GM10266 (cell line): Measurements from ENCODE around the gene RAB6A.

Source experiments
- DNase-seq: peaks from one replicate; pipeline ENCODE4 v3.0.0; 2012; ENCODE audit errors: extremely low spot score
- TF ChIP-seq, protein P1 (sequence below): IDR thresholded peaks from 2 replicates; pipeline ENCODE4 v1.5.1; 2012; ENCODE audit warnings: mild to moderate bottlenecking, low read depth; ENCODE audit not compliant: control insufficient read depth, insufficient read depth; ENCODE audit errors: missing control alignments

RAB6A gene

DNA sequence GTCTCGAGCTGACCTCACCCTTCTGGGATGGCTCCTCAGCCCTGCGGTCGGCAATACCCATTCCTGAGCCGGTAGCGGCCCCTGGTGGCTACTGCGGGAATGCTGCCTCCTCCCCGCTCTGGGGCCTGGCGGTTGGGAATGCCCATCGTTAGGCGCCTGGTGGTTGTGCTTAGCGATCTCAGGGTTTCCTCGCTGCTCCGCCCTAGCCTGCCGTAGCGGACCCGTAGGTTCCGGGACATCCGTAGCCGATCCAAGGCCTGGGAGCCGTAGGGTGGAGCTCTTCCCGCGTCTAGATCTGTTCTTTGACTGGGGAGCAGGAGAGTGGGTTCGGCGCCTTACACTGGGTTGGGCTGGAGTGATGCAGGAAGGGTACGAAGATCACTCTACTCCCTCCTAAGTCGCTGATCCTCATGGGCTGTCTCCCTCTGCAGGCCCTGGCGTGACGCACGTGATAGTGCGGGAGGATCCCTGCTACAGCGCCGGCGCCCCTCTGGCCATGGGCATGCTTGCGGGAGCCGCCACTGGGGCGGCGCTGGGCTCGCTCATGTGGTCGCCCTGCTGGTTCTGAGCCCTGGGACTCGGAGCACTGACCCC lies 99.7 kb downstream of the RAB6A start:
- TF ChIP-seq, protein P1, sequence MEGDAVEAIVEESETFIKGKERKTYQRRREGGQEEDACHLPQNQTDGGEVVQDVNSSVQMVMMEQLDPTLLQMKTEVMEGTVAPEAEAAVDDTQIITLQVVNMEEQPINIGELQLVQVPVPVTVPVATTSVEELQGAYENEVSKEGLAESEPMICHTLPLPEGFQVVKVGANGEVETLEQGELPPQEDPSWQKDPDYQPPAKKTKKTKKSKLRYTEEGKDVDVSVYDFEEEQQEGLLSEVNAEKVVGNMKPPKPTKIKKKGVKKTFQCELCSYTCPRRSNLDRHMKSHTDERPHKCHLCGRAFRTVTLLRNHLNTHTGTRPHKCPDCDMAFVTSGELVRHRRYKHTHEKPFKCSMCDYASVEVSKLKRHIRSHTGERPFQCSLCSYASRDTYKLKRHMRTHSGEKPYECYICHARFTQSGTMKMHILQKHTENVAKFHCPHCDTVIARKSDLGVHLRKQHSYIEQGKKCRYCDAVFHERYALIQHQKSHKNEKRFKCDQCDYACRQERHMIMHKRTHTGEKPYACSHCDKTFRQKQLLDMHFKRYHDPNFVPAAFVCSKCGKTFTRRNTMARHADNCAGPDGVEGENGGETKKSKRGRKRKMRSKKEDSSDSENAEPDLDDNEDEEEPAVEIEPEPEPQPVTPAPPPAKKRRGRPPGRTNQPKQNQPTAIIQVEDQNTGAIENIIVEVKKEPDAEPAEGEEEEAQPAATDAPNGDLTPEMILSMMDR: peak; percentile 99
- DNase-seq: peak; percentile 91

DNA sequence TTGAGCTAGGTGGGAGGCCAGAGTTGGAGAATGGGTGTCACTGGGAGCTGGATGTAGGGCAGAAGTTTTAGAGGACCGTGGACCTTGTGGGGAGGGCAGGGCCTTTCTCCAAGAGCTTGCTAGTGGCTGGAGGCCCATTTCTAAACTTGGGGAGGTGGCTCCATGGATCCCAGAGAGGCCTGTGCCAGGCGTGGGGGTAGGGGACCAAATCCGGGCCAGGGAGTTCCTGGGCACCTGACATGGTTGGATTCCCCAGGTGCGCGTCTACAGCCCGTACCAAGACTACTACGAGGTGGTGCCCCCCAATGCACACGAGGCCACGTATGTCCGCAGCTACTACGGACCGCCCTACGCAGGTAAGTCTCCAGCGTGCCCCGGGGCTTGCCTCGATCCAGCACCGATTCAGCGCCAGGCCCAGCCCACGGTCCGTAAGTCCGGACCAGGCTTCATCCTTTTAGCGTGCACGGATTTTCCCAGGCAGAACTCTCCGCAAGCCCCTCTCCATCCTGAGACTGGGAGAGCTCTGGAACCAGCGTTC lies 100.3 kb downstream of the RAB6A start:
- TF ChIP-seq, protein P1: no peak
- DNase-seq: no peak

DNA sequence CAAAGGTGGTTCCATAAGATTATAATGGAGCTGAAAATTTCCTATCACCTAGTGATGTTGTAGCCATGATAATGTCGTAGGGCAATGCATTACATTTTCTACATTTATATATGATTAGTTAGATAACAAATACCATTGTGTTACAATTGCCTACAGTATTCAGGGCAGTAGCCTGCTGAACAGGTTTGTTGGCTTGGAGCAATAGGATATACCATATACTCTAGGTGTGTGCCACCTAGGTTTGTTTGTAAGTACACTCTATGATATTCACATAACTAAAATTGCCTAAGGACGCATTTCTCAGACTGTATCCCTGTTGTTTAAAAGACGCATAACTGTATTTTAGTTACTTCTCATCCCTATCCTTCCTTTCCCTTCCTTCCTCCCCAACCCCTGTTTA lies 100.9 kb downstream of the RAB6A start:
- DNase-seq: no peak
- TF ChIP-seq, protein P1: no peak

DNA sequence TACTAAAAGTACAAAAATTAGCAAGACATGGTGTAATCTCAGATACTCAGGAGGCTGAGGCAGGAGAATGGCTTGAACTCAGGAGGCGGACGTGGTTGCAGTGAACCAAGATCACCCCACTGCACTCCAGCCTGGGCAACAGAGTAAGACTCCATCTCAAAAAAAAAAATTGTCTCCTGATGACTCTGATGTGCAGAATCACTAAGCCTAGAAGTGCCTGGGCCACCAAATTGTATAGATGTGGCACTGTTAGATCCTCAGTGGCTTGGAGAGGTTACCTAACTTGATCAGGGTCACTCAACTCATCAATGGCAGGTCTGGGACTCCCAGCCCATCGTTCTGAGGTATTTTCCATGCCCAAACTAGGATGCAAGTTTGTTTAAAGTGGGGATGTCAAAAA lies 103.9 kb downstream of the RAB6A start:
- TF ChIP-seq, protein P1: no peak
- no peak for DNase-seq

DNA sequence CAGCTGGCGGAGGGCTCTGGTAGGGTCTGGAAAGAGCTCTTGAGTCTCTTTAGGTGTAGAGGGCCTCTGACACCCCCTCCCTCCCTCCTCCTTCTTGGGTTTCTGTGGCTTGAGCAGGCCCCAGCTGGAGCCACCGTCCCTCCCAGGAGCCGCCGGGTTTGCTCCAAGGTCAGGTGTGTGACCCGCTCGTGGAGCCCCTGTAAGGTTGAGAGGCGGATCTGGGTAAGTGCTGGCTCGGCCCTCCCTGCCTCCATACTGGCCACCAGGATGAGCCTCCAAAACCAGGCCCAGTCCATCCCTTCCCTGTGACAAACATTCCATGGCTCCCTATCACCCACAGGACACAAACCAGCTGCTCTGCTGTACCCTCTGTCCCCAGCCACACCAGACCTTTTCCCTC lies 105.2 kb downstream of the RAB6A start:
- TF ChIP-seq, protein P1: no peak
- DNase-seq: no peak

DNA sequence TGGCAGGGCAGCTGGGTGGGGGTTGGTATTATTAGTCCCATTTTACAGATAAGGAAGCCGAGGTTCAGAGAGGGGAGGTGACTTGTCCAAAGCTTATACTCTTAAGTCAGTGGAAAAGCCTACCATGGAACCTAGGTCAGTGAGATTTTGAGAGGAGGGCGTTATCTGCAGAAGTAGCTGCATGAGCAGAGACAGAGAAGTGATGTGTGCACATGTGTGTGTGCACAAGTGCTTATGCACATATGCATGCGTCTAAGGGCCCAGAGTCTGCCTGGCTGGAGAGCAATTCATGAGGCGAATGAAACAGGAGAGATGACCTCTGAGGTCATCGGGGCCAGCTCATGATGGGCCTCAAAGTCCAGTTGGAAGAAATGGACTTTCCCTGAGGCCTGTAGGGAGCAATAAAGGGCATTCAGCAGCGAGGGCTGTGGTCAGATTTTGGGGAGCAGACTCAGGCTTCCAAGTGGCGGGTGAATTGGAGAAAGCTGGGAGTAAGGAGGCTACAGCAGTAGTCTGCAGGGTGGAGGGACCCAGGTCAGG lies 106.3 kb downstream of the RAB6A start:
- DNase-seq: no peak
- TF ChIP-seq, protein P1: no peak

DNA sequence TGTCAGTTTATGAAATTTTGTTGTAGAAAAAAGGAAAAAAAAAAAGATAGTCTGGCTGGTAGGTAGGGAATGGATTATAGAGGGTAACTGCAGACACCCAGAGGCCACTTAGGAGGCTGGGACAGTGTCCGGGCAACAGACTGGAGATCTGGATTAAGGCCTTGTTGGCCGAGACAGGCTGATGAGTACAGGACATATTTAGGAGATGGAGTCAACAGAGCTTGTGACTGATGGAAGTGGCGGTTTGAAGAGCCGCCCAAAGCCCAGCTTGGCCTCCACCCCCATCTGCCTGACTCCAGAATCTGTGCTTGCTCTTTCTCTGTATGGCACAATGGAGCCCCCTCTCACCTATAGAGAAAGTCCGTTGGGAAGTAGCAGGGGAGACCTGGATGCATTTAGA lies 106.9 kb downstream of the RAB6A start:
- no peak for DNase-seq
- TF ChIP-seq, protein P1: no peak
